IPS-20b (cell line): ENCODE measurements around the gene CLDN24.

ENCODE experiments used
- H3K27ac ChIP-seq: one replicate; pipeline ENCODE4 v1.5.1; 2013; ENCODE audit warnings: low read length
- H3K27me3 ChIP-seq: 2 replicates; pipeline ENCODE4 v1.6.1; 2013; ENCODE audit warnings: mild to moderate bottlenecking, low read length, inconsistent platforms; ENCODE audit not compliant: insufficient read depth
- H3K36me3 ChIP-seq: 2 replicates; pipeline ENCODE4 v1.6.1; 2013; ENCODE audit warnings: low read depth, mild to moderate bottlenecking, inconsistent platforms, low read length, moderate library complexity; ENCODE audit not compliant: insufficient read depth
- H3K4me1 ChIP-seq: 2 replicates; pipeline ENCODE4 v1.6.1; 2013; ENCODE audit warnings: mild to moderate bottlenecking, control low read depth, inconsistent platforms, low read length, moderate library complexity; ENCODE audit not compliant: insufficient read depth
- H3K4me3 ChIP-seq: 2 replicates; pipeline ENCODE4 v1.5.1; 2013; ENCODE audit warnings: mild to moderate bottlenecking, low read length, inconsistent platforms
- H3K9ac ChIP-seq: 2 replicates; pipeline ENCODE4 v1.6.1; 2013; ENCODE audit warnings: low read depth, mild to moderate bottlenecking, inconsistent platforms, low read length, moderate library complexity
- H3K9me3 ChIP-seq: 2 replicates; pipeline ENCODE4 v1.6.1; 2013; ENCODE audit warnings: mild to moderate bottlenecking, low read depth, low read length, inconsistent platforms; ENCODE audit not compliant: insufficient read depth

CLDN24 gene

DNA sequence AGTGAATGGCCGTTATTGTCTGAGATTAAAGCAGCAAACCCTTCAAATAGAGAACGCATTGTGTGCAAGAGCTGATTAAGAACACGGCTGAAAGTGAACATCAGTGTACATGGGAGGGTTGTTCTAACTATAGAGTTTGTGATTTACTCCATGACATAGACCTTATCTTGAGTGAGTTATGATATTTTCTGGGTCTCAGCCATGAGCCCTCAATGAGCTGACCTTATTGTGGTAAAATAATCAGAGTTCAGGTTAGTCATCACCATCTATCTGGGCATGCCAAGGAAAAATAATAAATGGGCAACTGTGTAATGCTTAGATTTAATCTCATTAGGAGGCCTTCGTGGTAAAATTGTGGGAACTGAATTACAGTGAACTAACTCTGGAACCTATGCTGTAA, 33.2 kb upstream of the CLDN24 start:
- Histone ChIP-seq H3K36me3 (no peaks in the 10 kb centered on the region), H3K27me3 (no peaks in the 10 kb centered on the region), H3K4me1 (no peaks in the 10 kb centered on the region), H3K4me3 (no peak overlapping the region), H3K9me3 (no peaks in the 10 kb centered on the region), H3K9ac (no peak overlapping the region), H3K27ac (no peak overlapping the region)

DNA sequence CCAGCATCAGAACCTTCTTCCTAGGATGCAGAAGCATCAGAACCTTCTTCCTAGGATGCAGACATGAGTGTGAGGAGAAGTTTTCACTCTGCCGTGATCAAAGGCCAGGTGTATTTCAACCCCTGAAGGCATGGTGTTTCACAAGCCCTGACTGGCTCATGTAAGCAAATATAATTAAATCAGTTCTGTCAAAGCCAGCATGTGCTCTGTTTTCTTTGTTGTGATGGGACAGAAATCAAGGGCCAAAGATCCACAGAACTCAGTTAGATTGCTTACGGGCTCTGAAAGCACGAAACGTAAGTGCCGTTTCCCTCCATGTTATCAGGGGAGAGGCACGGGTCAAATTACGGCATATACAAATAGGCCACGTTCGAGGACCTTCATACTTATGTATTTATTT, 32.0 kb upstream of the CLDN24 start:
- H3K27ac ChIP-seq = no peak overlapping the region
- no peaks in the 10 kb centered on the region for H3K36me3 ChIP-seq
- no peaks in the 10 kb centered on the region for H3K27me3 ChIP-seq
- no peaks in the 10 kb centered on the region for H3K9me3 ChIP-seq
- H3K4me1 ChIP-seq = no peaks in the 10 kb centered on the region
- H3K4me3 ChIP-seq = no peak overlapping the region
- no peak overlapping the region for H3K9ac ChIP-seq

DNA sequence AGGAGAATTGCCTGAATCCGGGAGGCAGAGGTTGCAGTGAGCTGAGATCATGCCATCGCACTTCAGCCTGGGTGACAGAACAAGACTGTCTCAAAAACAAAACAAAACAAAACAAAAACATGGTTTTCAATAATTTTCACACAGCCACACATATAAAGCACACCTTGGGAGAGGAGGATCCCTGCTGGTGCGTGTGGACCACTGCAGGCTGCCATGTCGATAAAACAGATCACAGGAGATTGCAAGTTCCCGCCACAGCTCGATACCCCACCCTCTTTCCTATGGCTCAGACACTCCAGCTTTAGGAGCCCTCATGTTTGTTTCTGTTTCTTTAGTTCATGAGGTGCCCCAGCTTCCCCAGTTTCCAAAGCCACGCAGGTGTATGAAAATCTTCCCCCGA, 31.3 kb upstream of the CLDN24 start:
- H3K27ac ChIP-seq = no peak overlapping the region
- H3K4me3 ChIP-seq = no peak overlapping the region
- no peaks in the 10 kb centered on the region for H3K36me3 ChIP-seq
- no peaks in the 10 kb centered on the region for H3K9me3 ChIP-seq
- H3K9ac ChIP-seq = no peak overlapping the region
- H3K27me3 ChIP-seq = no peaks in the 10 kb centered on the region
- no peaks in the 10 kb centered on the region for H3K4me1 ChIP-seq

DNA sequence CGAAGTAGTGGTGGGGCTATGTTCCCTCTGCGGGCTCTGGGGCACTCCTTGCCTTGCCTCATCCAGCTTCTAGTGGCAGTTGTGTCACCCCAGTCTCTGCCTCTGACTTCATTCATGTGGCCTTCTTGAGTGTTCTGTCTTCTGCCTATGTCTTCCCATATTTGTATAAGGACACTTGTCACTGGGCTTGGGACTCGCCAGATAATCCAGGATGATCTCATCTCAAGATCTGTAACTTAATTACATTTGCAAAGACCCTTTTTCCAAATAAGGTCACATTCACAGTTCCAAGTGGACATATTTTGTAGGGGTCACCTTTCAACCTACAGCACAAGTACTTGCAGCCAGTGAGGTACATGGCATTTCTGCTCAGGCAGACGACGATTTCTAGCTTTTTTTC, 30.3 kb upstream of the CLDN24 start:
- no peaks in the 10 kb centered on the region for H3K36me3 ChIP-seq
- H3K9me3 ChIP-seq = no peaks in the 10 kb centered on the region
- no peak overlapping the region for H3K9ac ChIP-seq
- no peak overlapping the region for H3K27ac ChIP-seq
- H3K27me3 ChIP-seq = no peaks in the 10 kb centered on the region
- H3K4me1 ChIP-seq = no peaks in the 10 kb centered on the region
- H3K4me3 ChIP-seq = no peak overlapping the region

DNA sequence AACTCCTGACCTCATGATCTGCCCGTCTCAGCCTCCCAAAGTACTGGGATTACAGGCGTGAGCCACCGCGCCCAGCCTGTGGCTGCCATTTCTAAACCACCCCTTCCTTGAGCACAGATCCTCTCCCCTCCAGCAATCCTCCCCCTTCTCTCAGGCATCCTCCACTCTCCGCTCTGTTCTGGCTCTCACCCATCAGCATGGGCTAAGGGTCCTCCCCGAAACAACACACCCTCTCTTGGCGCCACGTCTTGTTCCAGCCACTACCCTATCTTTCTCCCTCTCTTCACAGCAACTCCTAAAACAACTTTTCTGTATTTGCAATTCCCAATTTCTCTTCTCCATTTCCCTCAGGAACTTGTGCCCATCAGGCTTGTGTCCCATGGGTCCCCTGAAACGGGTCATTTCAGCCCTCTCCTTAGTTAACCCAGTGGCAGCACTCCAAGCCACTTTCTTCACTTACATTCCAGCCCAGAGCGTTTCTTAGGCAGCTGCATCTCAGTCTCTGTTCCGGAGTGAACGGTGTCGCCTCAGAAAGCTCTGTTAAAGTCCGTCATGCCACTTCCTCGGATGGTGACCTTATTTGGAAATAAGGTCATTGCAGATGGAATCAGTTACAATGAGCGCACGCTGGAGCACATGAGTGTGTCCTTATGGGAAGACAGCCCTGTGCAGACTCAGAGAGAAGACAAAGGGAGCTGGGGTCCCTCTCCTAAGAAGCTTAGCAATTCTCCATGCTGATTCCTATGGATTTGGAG, 28.3 kb upstream of the CLDN24 start:
- H3K27ac ChIP-seq = no peak overlapping the region
- H3K4me1 ChIP-seq = no peaks in the 10 kb centered on the region
- H3K9ac ChIP-seq = no peak overlapping the region
- H3K4me3 ChIP-seq = no peak overlapping the region
- no peaks in the 10 kb centered on the region for H3K27me3 ChIP-seq
- H3K9me3 ChIP-seq = no peaks in the 10 kb centered on the region
- H3K36me3 ChIP-seq = no peaks in the 10 kb centered on the region

DNA sequence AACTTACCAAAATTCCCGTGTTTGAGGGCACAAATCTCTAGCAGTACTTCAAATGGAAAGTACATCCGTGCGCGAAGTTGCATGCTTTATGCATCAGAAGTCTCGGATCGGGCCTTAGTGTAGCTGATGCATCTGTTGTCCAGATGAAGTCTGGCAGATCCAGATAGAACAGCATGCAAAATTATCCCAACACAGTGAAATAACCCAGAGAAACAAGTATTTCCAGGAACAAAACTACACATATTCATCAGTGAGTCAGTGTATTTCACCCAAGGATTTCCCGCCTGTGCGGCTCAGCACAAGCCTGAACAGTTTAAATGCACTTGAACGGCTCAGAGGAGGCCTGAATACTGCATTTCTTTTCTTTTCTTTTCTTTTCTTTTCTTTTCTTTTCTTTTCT, 27.4 kb upstream of the CLDN24 start:
- Histone ChIP-seq H3K27ac (no peak overlapping the region), H3K4me3 (no peak overlapping the region), H3K9ac (no peak overlapping the region), H3K27me3 (no peaks in the 10 kb centered on the region), H3K36me3 (no peaks in the 10 kb centered on the region), H3K4me1 (no peaks in the 10 kb centered on the region), H3K9me3 (no peaks in the 10 kb centered on the region)

DNA sequence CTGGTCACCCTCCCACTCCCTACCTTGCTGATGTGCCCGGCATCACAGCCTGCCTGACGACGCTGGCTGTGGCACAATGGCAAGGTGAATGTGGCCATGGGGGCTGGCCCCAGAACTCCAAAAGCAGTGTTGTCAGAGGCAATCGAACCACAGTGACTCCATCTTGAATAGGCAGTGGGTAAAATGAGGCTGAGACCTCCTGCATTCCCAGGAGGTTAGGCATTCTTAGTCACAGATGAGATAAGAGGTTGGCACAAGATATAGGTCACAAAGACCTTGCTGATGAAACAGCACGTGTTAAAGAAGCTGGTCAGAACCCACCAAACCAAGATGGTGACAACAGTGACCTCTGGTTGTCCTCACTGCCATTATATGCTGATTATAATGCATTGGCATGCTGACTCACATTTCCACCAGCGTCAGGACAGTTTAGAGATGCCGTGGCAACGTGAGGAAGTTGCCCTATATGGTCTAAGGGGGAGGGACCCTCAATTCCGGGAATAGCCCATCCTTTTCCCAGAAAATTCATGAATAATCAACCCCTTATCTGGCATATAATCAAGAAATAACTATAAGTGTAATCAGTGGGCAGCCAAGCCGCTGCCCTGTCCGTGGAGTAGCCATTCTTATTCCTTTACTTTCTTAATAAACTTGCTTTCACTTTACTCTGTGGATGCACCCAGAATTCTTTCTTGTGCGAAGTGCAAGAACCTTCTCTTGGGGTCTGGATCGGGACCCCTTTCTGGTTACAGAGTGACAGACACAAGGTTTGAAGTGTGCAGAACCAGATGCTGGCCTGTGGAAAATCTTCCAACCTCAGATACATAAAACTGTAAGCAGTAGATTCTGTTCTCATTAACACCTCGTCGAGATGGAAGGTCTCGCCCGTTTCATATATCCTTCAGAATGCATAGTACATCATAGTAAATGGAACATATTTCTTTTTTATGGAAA, 26.8 kb upstream of the CLDN24 start:
- Histone ChIP-seq H3K4me1 (no peaks in the 10 kb centered on the region), H3K9ac (no peak overlapping the region), H3K36me3 (no peaks in the 10 kb centered on the region), H3K27ac (no peak overlapping the region), H3K27me3 (no peaks in the 10 kb centered on the region), H3K9me3 (no peaks in the 10 kb centered on the region), H3K4me3 (no peak overlapping the region)

DNA sequence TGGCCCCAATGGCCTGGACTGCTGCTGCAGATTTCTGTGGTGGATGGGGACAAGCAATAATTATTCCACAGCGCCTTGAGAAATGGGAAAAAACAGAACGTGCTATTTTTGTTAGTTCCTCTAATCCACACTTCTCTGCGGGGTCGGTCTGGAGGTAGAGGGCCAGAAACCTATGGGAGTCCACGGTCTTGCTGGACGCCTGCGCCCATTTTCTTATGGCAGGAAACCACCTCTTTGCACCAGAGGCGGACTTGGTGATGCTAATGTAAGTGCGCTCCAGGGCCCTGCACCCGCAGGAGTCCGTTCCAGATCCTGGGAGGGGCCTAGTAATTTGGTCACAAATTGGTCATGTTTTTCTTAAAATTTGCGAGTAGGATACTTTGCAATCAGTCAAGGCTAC, 25.9 kb upstream of the CLDN24 start:
- Histone ChIP-seq H3K27ac (no peak overlapping the region), H3K36me3 (no peaks in the 10 kb centered on the region), H3K9ac (no peak overlapping the region)

DNA sequence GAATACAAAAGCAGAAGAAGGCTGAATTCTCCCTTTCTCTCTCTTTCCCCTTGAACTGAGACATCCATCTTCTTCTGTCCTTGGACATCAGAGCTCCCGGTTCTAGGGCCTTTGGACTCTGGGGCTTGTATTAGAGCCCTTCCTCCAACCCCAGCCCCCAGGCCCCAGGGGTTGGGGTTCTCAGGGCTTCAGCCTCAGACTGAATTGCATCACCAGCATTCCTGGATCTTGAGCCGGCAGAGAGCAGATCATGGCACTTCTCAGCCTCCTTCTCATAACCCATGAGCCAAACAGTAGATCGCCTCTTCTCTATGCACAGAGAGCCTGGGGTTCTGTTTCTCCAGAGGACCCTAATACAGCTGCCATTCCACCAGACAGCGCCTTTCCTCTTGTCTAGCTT, 25.3 kb upstream of the CLDN24 start:
- Histone ChIP-seq H3K9me3 (no peaks in the 10 kb centered on the region), H3K9ac (no peak overlapping the region), H3K27ac (no peak overlapping the region), H3K27me3 (no peaks in the 10 kb centered on the region), H3K4me3 (no peak overlapping the region), H3K4me1 (no peaks in the 10 kb centered on the region), H3K36me3 (no peaks in the 10 kb centered on the region)

More for the DNA sequence above, 25.9 kb upstream of the CLDN24 start:
- Histone ChIP-seq H3K9me3 (no peaks in the 10 kb centered on the region), H3K27me3 (no peaks in the 10 kb centered on the region), H3K4me3 (no peak overlapping the region), H3K4me1 (no peaks in the 10 kb centered on the region)

DNA sequence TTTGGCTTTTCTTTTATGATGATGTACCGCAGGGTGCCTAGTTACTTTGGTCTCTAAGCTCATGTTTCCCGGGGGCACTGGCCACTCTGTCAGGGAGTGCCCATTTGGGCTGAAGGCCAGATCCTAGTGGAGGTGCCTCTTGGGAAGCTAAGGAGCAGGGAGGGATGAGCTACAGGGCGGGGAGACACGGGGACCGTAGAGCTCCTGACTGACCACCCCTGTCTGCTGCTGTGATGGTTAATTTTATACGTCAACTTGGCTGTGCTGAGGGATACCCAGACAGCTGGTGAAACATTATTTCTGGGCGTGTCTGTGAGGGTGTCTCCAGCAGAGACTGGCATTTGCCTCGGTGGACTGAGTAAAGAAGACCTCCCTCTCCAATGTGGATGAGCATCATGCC, 24.9 kb upstream of the CLDN24 start:
- no peak overlapping the region for H3K4me3 ChIP-seq
- H3K27me3 ChIP-seq = no peaks in the 10 kb centered on the region
- no peak overlapping the region for H3K9ac ChIP-seq
- no peaks in the 10 kb centered on the region for H3K4me1 ChIP-seq
- no peaks in the 10 kb centered on the region for H3K36me3 ChIP-seq
- no peak overlapping the region for H3K27ac ChIP-seq
- H3K9me3 ChIP-seq = no peaks in the 10 kb centered on the region

DNA sequence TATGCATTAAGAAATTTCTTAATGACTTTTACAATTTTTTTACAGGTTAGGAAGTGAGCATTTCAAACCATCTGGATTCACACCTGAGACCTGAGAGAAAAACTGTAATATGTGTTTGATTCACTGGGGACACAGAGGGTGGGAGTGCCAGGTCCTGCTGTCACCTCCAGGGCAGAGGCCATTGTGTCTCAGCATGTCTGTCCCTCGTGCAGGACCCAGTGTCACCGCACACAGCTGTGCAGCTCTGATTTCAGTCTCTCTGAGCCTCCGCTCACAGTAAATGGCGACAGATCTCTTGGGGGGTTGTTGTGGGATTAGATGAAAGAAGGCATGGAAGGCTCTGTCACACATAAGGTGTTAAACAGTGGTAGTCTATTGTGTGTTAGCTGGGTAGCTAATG, 23.0 kb upstream of the CLDN24 start:
- Histone ChIP-seq H3K4me3 (no peak overlapping the region), H3K9ac (no peak overlapping the region), H3K27me3 (no peaks in the 10 kb centered on the region), H3K36me3 (no peaks in the 10 kb centered on the region), H3K9me3 (no peaks in the 10 kb centered on the region), H3K4me1 (no peaks in the 10 kb centered on the region), H3K27ac (no peak overlapping the region)
